Gastroesophageal sphincter (tissue), 4 donors: ENCODE data around the gene XPNPEP3. TPM values are rescaled to one million over a fixed set of nuclear protein-coding genes. Genes with fewer than 3 reads are reported as not detected.

Source experiments
- small RNA-seq, 4 donors: library from RNA; depleted of rRNA; stranded (forward); fragments of <200 nt; gene quantifications; one replicate each; pipeline ENCODE3, GENCODE V24; 2016
- total RNA-seq, 4 donors: library from RNA; depleted of rRNA; stranded (reverse); fragments of >200 nt; gene quantifications; one replicate each; pipeline ENCODE4 v1.1.0, GENCODE V29; 2016

The XPNPEP3 gene
- total RNA-seq, 4 donors from 2014 or later = 5.9 to 13.3 (median 10.4) TPM

Small RNAs within 50 kb of the gene (small RNA-seq; reads per million reads assigned to genes)
- gene MIR4766 (0 reads per million in 4 donors), gene RF00017 (0 reads per million in 4 donors), gene RNU6-379P (0 reads per million in 4 donors)

Other genes with a start within 250 kb of the XPNPEP3 start
- gene MRTFA, start 220.4 kb upstream of the XPNPEP3 start, total RNA-seq = 10 to 100 TPM; 45.5 to 90.2 (median 78.3) TPM
- under 1 TPM in 2 of 4 donors, not detected in 2; 0.27 to 0.40 TPM for gene MCHR1, start 177.7 kb upstream of the XPNPEP3 start, total RNA-seq
- 10 to 100 TPM in 2 of 4 donors, 1 to 10 TPM in 2; 5.7 to 17.0 (median 12.2) TPM for gene SLC25A17, start 37.8 kb upstream of the XPNPEP3 start, total RNA-seq
- gene ST13, start 509 bp upstream of the XPNPEP3 start, total RNA-seq = 100 to 1,000 TPM; 179 to 239 (median 211) TPM
- gene DNAJB7, start 5.0 kb downstream of the XPNPEP3 start, total RNA-seq = not detected
- gene RBX1, start 94.2 kb downstream of the XPNPEP3 start, total RNA-seq = 10 to 100 TPM; 21.6 to 52.4 (median 38.8) TPM
- 100 to 1,000 TPM in 1 of 4 donors, 10 to 100 TPM in 3; 57.8 to 107 (median 79.2) TPM for gene EP300, start 235.4 kb downstream of the XPNPEP3 start, total RNA-seq